ENCODE data around the gene ITIH3.

The ITIH3 gene

GRCh38 chr3:52849656-52850055 lies 55.1 kb downstream of the ITIH3 start:
- Histone ChIP-seq H3K4me3 (ENCODE audit: low read length) (no peak overlapping the region), H3K27me3 (ENCODE audit: insufficient read depth, low read length) (no peaks in the 10 kb centered on the region), H3K36me3 (ENCODE audit: insufficient read depth, low read length) (peaks cover 34% of the 10 kb centered on the region), H3K9me3 (ENCODE audit: insufficient read depth, low read depth, low read length) (no peaks in the 10 kb centered on the region), H3K4me1 (ENCODE audit: insufficient read depth, low read length) (no peaks in the 10 kb centered on the region), H3K9ac (ENCODE audit: low read depth, low read length) (no peak overlapping the region), H3K27ac (ENCODE audit: low read depth, low read length) (no peak overlapping the region)
- WGBS = 96% methylated on average over 15 of the region's 15 CpGs

- H3K9me3 ChIP-seq (ENCODE audit: insufficient read depth, low read depth, low read length) = no peaks in the 10 kb centered on the region
- H3K27ac ChIP-seq (ENCODE audit: low read depth, low read length) = no peak overlapping the region
- H3K9ac ChIP-seq (ENCODE audit: low read depth, low read length) = no peak overlapping the region
- 74% methylated on average over 3 of the region's 3 CpGs for WGBS
- H3K36me3 ChIP-seq (ENCODE audit: insufficient read depth, low read length) = peaks cover 34% of the 10 kb centered on the region
- no peaks in the 10 kb centered on the region for H3K27me3 ChIP-seq (ENCODE audit: insufficient read depth, low read length)
- no peak overlapping the region for H3K4me3 ChIP-seq (ENCODE audit: low read length)
- H3K4me1 ChIP-seq (ENCODE audit: insufficient read depth, low read length) = no peaks in the 10 kb centered on the region
Measured at GRCh38 chr3:52851348-52851747, 56.8 kb downstream of the ITIH3 start.

GRCh38 chr3:52852419-52852818 lies 57.8 kb downstream of the ITIH3 start:
- H3K4me1 ChIP-seq (ENCODE audit: insufficient read depth, low read length) = no peaks in the 10 kb centered on the region
- H3K9ac ChIP-seq (ENCODE audit: low read depth, low read length) = no peak overlapping the region; the same call in 1 of the 2 replicates
- no peaks in the 10 kb centered on the region for H3K9me3 ChIP-seq (ENCODE audit: insufficient read depth, low read depth, low read length)
- no peak overlapping the region for H3K27ac ChIP-seq (ENCODE audit: low read depth, low read length)
- H3K27me3 ChIP-seq (ENCODE audit: insufficient read depth, low read length) = no peaks in the 10 kb centered on the region
- 95% methylated on average over 2 of the region's 2 CpGs for WGBS
- H3K4me3 ChIP-seq (ENCODE audit: low read length) = no peak overlapping the region
- H3K36me3 ChIP-seq (ENCODE audit: insufficient read depth, low read length) = peaks cover 31% of the 10 kb centered on the region

DNA sequence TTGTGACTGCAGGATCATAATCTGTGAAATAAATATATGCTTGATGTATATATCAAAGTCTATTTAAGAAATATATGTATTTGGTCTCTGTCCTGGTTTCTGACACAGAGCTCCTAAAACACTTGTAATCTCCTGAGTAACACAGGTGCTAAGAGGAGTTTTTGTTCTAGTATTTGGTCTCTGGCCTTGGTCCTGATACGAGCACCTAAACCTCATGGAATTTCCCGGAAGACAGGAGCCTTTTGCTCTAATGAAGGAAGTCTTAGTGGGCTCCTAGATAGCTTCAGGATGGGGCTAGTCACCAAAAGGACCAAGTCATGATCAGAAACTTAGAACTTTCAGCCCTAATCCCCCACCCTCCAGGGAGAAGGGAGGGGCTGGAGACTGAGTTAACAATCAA lies 59.4 kb downstream of the ITIH3 start:
- H3K4me1 ChIP-seq (ENCODE audit: insufficient read depth, low read length) = no peaks in the 10 kb centered on the region
- peaks cover 16% of the 10 kb centered on the region for H3K36me3 ChIP-seq (ENCODE audit: insufficient read depth, low read length)
- H3K9ac ChIP-seq (ENCODE audit: low read depth, low read length) = no peak overlapping the region
- H3K27ac ChIP-seq (ENCODE audit: low read depth, low read length) = no peak overlapping the region
- 76% methylated on average over 2 of the region's 2 CpGs for WGBS
- H3K9me3 ChIP-seq (ENCODE audit: insufficient read depth, low read depth, low read length) = no peaks in the 10 kb centered on the region
- H3K4me3 ChIP-seq (ENCODE audit: low read length) = no peak overlapping the region
- no peaks in the 10 kb centered on the region for H3K27me3 ChIP-seq (ENCODE audit: insufficient read depth, low read length)

GRCh38 chr3:52856666-52857065 lies 62.1 kb downstream of the ITIH3 start:
- Histone ChIP-seq H3K27me3 (ENCODE audit: insufficient read depth, low read length) (no peaks in the 10 kb centered on the region), H3K4me1 (ENCODE audit: insufficient read depth, low read length) (no peaks in the 10 kb centered on the region), H3K9me3 (ENCODE audit: insufficient read depth, low read depth, low read length) (no peaks in the 10 kb centered on the region), H3K27ac (ENCODE audit: low read depth, low read length) (no peak overlapping the region), H3K36me3 (ENCODE audit: insufficient read depth, low read length) (0 out of 2 replicates have a peak, but pooled peaks cover 5% of the 10 kb centered on the region), H3K9ac (ENCODE audit: low read depth, low read length) (no peak overlapping the region), H3K4me3 (ENCODE audit: low read length) (no peak overlapping the region)
- 95% methylated on average over 5 of the region's 5 CpGs for WGBS

- no peak overlapping the region for H3K9ac ChIP-seq (ENCODE audit: low read depth, low read length)
- WGBS = 95% methylated on average over 2 of the region's 3 CpGs
- no peaks in the 10 kb centered on the region for H3K27me3 ChIP-seq (ENCODE audit: insufficient read depth, low read length)
- no peak overlapping the region for H3K27ac ChIP-seq (ENCODE audit: low read depth, low read length)
- no peaks in the 10 kb centered on the region for H3K4me1 ChIP-seq (ENCODE audit: insufficient read depth, low read length)
- no peaks in the 10 kb centered on the region for H3K9me3 ChIP-seq (ENCODE audit: insufficient read depth, low read depth, low read length)
- no peak overlapping the region for H3K4me3 ChIP-seq (ENCODE audit: low read length)
- 0 out of 2 replicates have a peak, but pooled peaks cover under 1% of the 10 kb centered on the region for H3K36me3 ChIP-seq (ENCODE audit: insufficient read depth, low read length)
Measured at GRCh38 chr3:52857133-52857532, 62.5 kb downstream of the ITIH3 start.

GRCh38 chr3:52857864-52858263 lies 63.3 kb downstream of the ITIH3 start:
- H3K27me3 ChIP-seq (ENCODE audit: insufficient read depth, low read length) = no peaks in the 10 kb centered on the region
- no peak overlapping the region for H3K9ac ChIP-seq (ENCODE audit: low read depth, low read length)
- WGBS = 93% methylated on average over 5 of the region's 5 CpGs

More at GRCh38 chr3:52857864-52858263, 63.3 kb downstream of the ITIH3 start:
- Histone ChIP-seq H3K4me1 (ENCODE audit: insufficient read depth, low read length) (no peaks in the 10 kb centered on the region), H3K9me3 (ENCODE audit: insufficient read depth, low read depth, low read length) (no peaks in the 10 kb centered on the region), H3K27ac (ENCODE audit: low read depth, low read length) (no peak overlapping the region), H3K36me3 (ENCODE audit: insufficient read depth, low read length) (no peaks in the 10 kb centered on the region), H3K4me3 (ENCODE audit: low read length) (no peak overlapping the region)
